Liver (tissue), 9 donors: ENCODE data around the gene ARHGAP19. TPM values are rescaled to one million over a fixed set of nuclear protein-coding genes. Genes with fewer than 3 reads are reported as not detected.

Experiments
- DNase-seq: peaks from one replicate; pipeline ENCODE4 v3.0.0-alpha.2; 2017; ENCODE audit warnings: low spot score
- H3K27ac ChIP-seq, 2 donors: one replicate each; pipeline ENCODE4 v1.7.0; 2013; ENCODE audit warnings: inconsistent platforms in 2 of 2, low read length in 2 of 2, control low read depth in 1 of 2, low read depth in 1 of 2, mild to moderate bottlenecking in 1 of 2
- H3K27me3 ChIP-seq, 4 donors: one replicate each; pipeline versions ENCODE4 v1.6.1 to v1.7.0; 2013; ENCODE audit warnings: low read length in 3 of 4, inconsistent platforms in 1 of 4, mild to moderate bottlenecking in 1 of 4, moderate library complexity in 1 of 4; ENCODE audit not compliant: control insufficient read depth in 4 of 4, insufficient read depth in 4 of 4
- H3K36me3 ChIP-seq, 4 donors: one replicate each; pipeline versions ENCODE4 v1.6.1 to v1.7.0; 2013; ENCODE audit warnings: low read length in 3 of 4, mild to moderate bottlenecking in 3 of 4, low read depth in 1 of 4, moderate library complexity in 1 of 4; ENCODE audit not compliant: control insufficient read depth in 4 of 4, insufficient read depth in 3 of 4
- H3K4me1 ChIP-seq, 4 donors: one replicate each; pipeline versions ENCODE4 v1.6.1 to v1.7.0; 2013; ENCODE audit warnings: low read length in 3 of 4, mild to moderate bottlenecking in 3 of 4, moderate library complexity in 1 of 4; ENCODE audit not compliant: control insufficient read depth in 4 of 4, insufficient read depth in 4 of 4
- H3K4me3 ChIP-seq, 3 donors: one replicate each; pipeline versions ENCODE4 v1.6.1 to v1.7.0; 2013; ENCODE audit warnings: low read length in 3 of 3, control low read depth in 1 of 3, low read depth in 1 of 3, mild to moderate bottlenecking in 1 of 3
- H3K9ac ChIP-seq, 2 donors: one replicate each; pipeline ENCODE4 v1.7.0; 2013; ENCODE audit warnings: low read length in 2 of 2, mild to moderate bottlenecking in 2 of 2, moderate library complexity in 2 of 2, control low read depth in 1 of 2, low read depth in 1 of 2
- H3K9me3 ChIP-seq, 4 donors: one replicate each; pipeline versions ENCODE4 v1.6.1 to v1.7.0; 2013; ENCODE audit warnings: low read length in 3 of 4; ENCODE audit not compliant: control insufficient read depth in 4 of 4
- ATF3 ChIP-seq: IDR thresholded peaks from 2 replicates; pipeline ENCODE4 v1.6.1; 2016; ENCODE audit warnings: antibody characterized with exemption
- CTCF ChIP-seq: fragments of 150-350 bp; IDR thresholded peaks from 2 replicates; pipeline ENCODE4 v1.5.1; 2017; ENCODE audit warnings: improper control_type of control experiment, low read depth, low read length; ENCODE audit not compliant: missing input control
- EGR1 ChIP-seq, 2 donors: IDR thresholded peaks; 2 replicates each; pipeline ENCODE4 v1.6.1; 2016 to 2018; ENCODE audit warnings: antibody characterized with exemption in 2 of 2, low read depth in 2 of 2
- FOXA1 ChIP-seq: IDR thresholded peaks from 2 replicates; pipeline ENCODE4 v1.6.1; 2016; ENCODE audit warnings: antibody characterized with exemption
- FOXA2 ChIP-seq: IDR thresholded peaks from 2 replicates; pipeline ENCODE4 v1.6.1; 2016; ENCODE audit warnings: antibody characterized with exemption
- GABPA ChIP-seq, 2 donors: IDR thresholded peaks in 1 of 2; conservative IDR thresholded peaks in 1 of 2; 2 replicates each; pipeline ENCODE4 v1.6.1; 2016; ENCODE audit warnings: antibody characterized with exemption in 2 of 2, mild to moderate bottlenecking in 1 of 2, moderate library complexity in 1 of 2
- HNF4A ChIP-seq, 2 donors: conservative IDR thresholded peaks; 2 replicates each; pipeline ENCODE4 v1.6.1; 2016; ENCODE audit warnings: antibody characterized with exemption in 2 of 2, mild to moderate bottlenecking in 2 of 2
- HNF4G ChIP-seq: IDR thresholded peaks from 2 replicates; pipeline ENCODE4 v1.6.1; 2016; ENCODE audit warnings: antibody characterized with exemption
- JUND ChIP-seq, 2 donors: IDR thresholded peaks; 2 replicates each; pipeline ENCODE4 v1.6.1; 2016; ENCODE audit warnings: antibody characterized with exemption in 2 of 2
- MAX ChIP-seq: IDR thresholded peaks from 2 replicates; pipeline ENCODE4 v1.6.1; 2016; ENCODE audit warnings: antibody characterized with exemption
- NR2F2 ChIP-seq: IDR thresholded peaks from 2 replicates; pipeline ENCODE4 v1.6.1; 2016; ENCODE audit warnings: antibody characterized with exemption
- RAD21 ChIP-seq, 2 donors: IDR thresholded peaks; 2 replicates each; pipeline ENCODE4 v1.6.1; 2016; ENCODE audit warnings: antibody characterized with exemption in 2 of 2, mild to moderate bottlenecking in 2 of 2
- REST ChIP-seq: IDR thresholded peaks from 2 replicates; pipeline ENCODE4 v1.6.1; 2016; ENCODE audit warnings: antibody characterized with exemption, mild to moderate bottlenecking
- RXRA ChIP-seq, 2 donors: IDR thresholded peaks; 2 replicates each; pipeline ENCODE4 v1.6.1; 2017 to 2018; ENCODE audit warnings: antibody characterized with exemption in 2 of 2, mild to moderate bottlenecking in 1 of 2
- SP1 ChIP-seq: IDR thresholded peaks from 2 replicates; pipeline ENCODE4 v1.6.1; 2018; ENCODE audit warnings: antibody characterized with exemption, mild to moderate bottlenecking
- TAF1 ChIP-seq: conservative IDR thresholded peaks from 2 replicates; pipeline ENCODE4 v1.6.1; 2016; ENCODE audit warnings: antibody characterized with exemption, mild to moderate bottlenecking
- YY1 ChIP-seq: IDR thresholded peaks from 2 replicates; pipeline ENCODE4 v1.6.1; 2016; ENCODE audit warnings: antibody characterized with exemption, mild to moderate bottlenecking
- ZBTB33 ChIP-seq: IDR thresholded peaks from 2 replicates; pipeline ENCODE4 v1.6.1; 2016; ENCODE audit warnings: antibody characterized with exemption
- WGBS: extraction: QIAGEN DNeasy Blood & Tissue Kit; methylation state at CpG from one replicate; pipeline ENCODE4 v1.1.7; 2013; 5-methylcytosine and 5-hydroxymethylcytosine counted together
- polyA plus RNA-seq, 2 donors: library from polyadenylated mRNA; stranded (reverse) in 1 of 2; unstranded in 1 of 2; fragments of 200-250 nt in 1 of 2; fragments of >200 nt in 1 of 2; fragmentation: Nextera tagmentation in 1 of 2; extraction: Ambion mirVana in 1 of 2; gene quantifications; one replicate each; pipeline versions ENCODE4 v1.2.1 to v1.2.3, GENCODE V29; 2013 to 2015
- total RNA-seq, 2 donors: library from RNA; depleted of rRNA; stranded (reverse); fragments of >200 nt; gene quantifications; one replicate each; pipeline ENCODE4 v1.2.3, GENCODE V29; 2014
- donor health status: healthy.
- donor health status: healthy.
- donor health status: healthy.
- donor health status: healthy.
- donor health status: healthy.

Gene ARHGAP19
- total and polyA plus RNA-seq, 4 donors, result 1.6 to 23.4 (median 3.6) TPM

- H3K9ac ChIP-seq, result peak overlapping the region in 1 of 2 donors; percentile 38
- TF ChIP-seq RXRA (IDR thresholded peaks at IDR 0.05) (no peak), RAD21 (IDR thresholded peaks at IDR 0.05) (peak; percentile 92 to 93), CTCF (peak; percentile 68)
- H3K4me3 ChIP-seq, result no peak overlapping the region
- DNase-seq, result no peak
- peak overlapping the region; percentile 60 to 76 for H3K27ac ChIP-seq
- H3K9me3 ChIP-seq, result no peaks in the 10 kb centered on the region
- peaks cover 2 to 23% (median 10%) of the 10 kb centered on the region in 4 donors for H3K4me1 ChIP-seq
- no peaks in the 10 kb centered on the region for H3K27me3 ChIP-seq
- H3K36me3 ChIP-seq, result no peaks in the 10 kb centered on the region
These were observed 13.9 kb downstream of the ARHGAP19 start for GRCh38 chr10:97278491-97278989.

- H3K27ac ChIP-seq, result no peak overlapping the region
- no peaks in the 10 kb centered on the region for H3K9me3 ChIP-seq
- TF ChIP-seq JUND (IDR thresholded peaks at IDR 0.05) (no peak), FOXA1 (no peak), YY1 (no peak), EGR1 (IDR thresholded peaks at IDR 0.05; ENCODE audit: low read depth in 2 of 2) (no peak), NR2F2 (no peak), RAD21 (IDR thresholded peaks at IDR 0.05) (no peak), MAX (no peak), CTCF (no peak), HNF4G (no peak), TAF1 (no peak), ATF3 (no peak), RXRA (IDR thresholded peaks at IDR 0.05) (no peak), HNF4A (conservative IDR thresholded peaks at IDR 0.05) (no peak), GABPA (IDR thresholded peaks at IDR 0.05 in 1 of 2, conservative IDR thresholded peaks at IDR 0.05 in 1 of 2) (no peak), ZBTB33 (no peak), SP1 (no peak), REST (no peak), FOXA2 (no peak)
- no peaks in the 10 kb centered on the region for H3K36me3 ChIP-seq
- H3K4me1 ChIP-seq, result peaks cover 2 to 23% (median 10%) of the 10 kb centered on the region in 4 donors
- DNase-seq, result no peak
- H3K27me3 ChIP-seq, result no peaks in the 10 kb centered on the region
- H3K4me3 ChIP-seq, result no peak overlapping the region
- WGBS, result 21% methylated on average over 1 of the region's 1 CpG
- H3K9ac ChIP-seq, result no peak overlapping the region
These were observed 14.9 kb downstream of the ARHGAP19 start for GRCh38 chr10:97277551-97277950.
